NCI-H2081 (cell line): Measurements from ENCODE around the gene GATA5.

ENCODE experiments used
- DNase-seq, 2 experiments: peaks; one replicate each; lab custom pipeline; 2025; lab: John Stamatoyannopoulos, UW

The GATA5 gene

DNA sequence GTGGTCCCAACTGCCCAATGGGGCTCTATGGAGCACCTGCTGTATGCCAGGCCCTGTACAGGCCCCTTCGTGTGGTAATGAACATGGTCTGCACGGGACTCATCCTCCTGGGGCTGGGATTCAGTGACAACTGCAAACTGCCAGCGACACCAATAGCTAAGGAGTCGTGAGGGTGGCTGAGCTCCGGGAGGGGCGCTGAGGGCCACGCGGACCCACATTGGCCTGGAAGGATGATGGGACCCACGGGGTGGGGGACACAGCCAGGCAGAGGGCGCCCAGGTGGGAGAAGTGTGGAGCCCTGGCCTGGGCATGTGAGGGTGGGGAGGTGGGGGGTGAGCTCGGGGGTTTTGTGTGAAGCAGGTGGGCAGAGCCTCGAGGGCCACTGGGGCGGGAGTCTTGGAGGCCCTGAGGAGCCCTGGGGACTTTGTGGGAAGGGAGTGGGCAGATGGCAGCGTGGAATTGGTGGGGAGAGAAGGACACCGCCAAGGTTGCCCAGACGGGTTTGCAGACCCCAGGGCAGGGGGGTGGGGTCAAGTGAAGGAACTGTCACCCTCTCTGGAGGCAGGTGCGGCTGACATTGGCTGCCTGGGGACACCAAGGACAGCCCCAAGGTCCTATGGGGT, 22.5 kb downstream of the GATA5 start:
- no peak for DNase-seq

DNA sequence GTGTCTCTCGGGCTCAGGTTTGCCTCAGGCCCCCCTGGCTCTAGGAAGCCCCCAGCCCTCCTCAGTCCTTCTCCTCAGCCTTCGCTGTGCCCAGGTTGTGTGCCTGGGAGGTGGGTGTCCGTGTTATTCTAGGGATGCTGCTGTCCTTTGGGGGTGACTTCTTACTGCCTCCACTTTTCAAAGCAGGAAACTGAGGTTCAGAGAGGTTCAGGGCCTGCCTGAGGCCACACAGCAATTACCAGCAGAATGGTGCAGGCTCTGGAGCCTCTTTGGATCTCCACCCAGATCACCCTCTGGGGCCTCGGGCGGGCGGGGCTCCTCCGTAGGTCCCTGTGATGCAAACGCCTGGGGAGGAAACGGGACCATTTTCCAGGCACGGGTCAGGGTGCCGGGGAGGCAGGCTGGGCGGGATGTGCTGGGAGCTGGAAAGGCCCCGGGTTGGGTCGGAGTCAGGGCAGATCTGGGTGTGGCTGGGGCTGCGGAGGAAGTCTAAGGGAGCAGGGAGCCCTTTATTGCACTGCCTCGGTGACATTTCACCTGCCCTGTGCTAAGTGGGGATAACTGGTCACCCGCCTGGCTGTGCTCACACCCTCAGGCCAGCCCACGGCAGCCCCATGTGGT, 23.2 kb downstream of the GATA5 start:
- no peak for DNase-seq

DNA sequence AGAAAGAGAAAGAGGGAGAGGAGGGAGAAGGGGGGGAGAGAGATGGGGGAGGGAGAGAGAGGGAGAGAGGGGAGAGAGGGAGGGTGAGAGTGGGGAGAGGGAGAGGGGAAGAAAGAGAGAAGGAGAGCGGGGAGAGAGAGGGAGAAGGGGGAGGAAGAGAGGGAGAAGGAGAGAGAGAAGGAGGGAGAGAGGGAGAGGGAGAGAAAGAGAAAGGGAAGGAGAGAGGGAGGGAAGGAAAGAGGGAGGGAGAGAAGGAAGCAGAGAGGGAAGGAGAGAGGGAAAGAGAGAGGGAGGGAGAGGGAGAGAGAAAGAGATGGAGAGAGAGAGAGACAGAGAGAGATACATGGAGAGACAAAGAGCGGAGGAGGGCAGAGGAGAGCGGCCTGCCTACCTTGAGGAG, 23.8 kb downstream of the GATA5 start:
- no peak for DNase-seq

- no peak for DNase-seq
These were observed 24.5 kb downstream of the GATA5 start for GRCh38 chr20:62451156-62451767.

GRCh38 chr20:62449951-62450691, 25.7 kb downstream of the GATA5 start:
- no peak for DNase-seq

DNA sequence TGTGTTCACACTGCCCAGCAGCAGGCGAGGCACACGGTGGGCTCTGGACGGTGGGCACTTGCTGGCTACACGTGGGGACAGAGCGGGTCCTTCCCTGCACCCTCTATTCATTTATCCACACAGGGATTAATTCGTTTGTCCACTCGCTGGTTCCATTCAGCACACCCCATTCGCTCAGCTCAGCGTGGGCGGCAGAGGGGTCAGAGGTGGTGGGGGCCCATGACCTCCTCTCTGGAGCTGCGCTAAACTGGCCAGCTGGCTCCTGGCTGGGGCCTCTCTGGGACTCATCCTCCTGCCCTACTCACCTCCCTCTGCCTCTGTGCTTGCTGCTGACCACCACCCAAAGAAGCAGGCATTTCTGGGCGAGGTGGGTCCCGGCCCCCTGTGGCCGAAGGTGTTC, 27.0 kb downstream of the GATA5 start:
- no peak for DNase-seq

- no peak for DNase-seq
These were observed 27.8 kb downstream of the GATA5 start for GRCh38 chr20:62448038-62448437.

- DNase-seq = no peak
These were observed 28.6 kb downstream of the GATA5 start for GRCh38 chr20:62446888-62447869.

DNA sequence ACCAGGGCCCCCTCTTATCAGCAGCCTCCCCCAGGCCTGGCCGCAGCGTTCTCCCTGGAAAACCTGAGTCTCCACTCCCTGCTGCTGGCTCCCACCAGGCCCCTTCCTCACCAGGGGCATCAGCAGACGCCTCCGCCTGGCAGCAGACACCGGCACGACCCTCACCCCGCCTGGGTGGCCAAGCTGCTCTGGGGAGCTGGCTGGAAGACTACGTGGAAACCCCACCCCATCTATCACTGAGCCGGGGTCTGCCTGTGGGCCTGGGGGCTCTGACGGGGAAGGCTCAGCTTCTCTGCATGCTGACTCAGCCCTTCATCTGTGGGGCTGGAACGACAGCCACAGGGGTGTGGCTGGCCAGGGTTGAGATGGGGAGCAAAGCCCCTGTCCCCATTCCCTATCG, 29.3 kb downstream of the GATA5 start:
- no peak for DNase-seq

- no peak for DNase-seq
These were observed 30.0 kb downstream of the GATA5 start for GRCh38 chr20:62445553-62446340.

- DNase-seq = no peak
These were observed 31.5 kb downstream of the GATA5 start for GRCh38 chr20:62444286-62444685.

- no peak for DNase-seq
These were observed 33.7 kb downstream of the GATA5 start for GRCh38 chr20:62441987-62442539.

DNA sequence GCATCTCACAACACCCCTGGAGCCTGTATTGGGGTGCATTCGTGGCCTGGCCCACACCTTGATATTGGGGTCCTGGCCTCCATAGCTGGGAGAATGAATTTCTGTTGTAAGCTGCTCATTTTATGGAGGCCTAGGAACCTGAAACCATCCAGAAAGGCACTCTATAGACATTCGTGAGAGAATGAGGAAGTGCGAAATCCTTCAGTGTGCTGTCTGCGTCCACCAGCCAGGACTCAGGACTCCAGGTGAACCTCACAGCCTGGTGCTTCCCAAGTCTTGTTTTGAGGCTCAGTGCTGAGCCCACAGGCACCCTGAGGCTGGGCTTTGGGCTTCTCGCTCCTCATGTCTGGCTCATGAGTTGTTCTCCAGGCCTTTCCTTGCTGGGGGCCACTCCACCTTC, 36.6 kb downstream of the GATA5 start:
- no peak for DNase-seq

DNA sequence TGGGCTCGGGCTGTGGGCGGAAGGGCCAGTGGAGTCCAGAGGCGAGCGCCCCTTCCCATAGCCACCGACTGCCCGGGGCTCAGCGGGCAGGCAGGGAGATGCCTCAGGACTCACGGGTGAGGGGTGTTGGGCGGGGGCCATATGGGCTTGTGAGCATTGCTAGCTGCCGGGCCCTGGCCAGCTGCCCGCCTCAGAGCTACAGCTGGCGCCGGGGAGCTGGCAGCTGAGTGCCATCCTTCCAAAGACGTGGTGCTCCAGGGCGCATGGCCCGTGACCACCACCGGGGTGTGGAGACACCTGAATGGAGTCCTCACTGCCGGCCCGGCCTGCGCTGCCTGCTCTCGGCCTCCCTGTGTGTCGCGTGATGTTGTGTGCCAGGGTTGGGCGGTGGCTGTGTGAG, 37.9 kb downstream of the GATA5 start:
- peak in 1 of 2 experiments; percentile 16 for DNase-seq

GRCh38 chr20:62437496-62437895, 38.3 kb downstream of the GATA5 start:
- no peak for DNase-seq

- no peak for DNase-seq
These were observed 39.1 kb downstream of the GATA5 start for GRCh38 chr20:62436692-62437091.

GRCh38 chr20:62433658-62434497, 41.9 kb downstream of the GATA5 start:
- DNase-seq = no peak

DNA sequence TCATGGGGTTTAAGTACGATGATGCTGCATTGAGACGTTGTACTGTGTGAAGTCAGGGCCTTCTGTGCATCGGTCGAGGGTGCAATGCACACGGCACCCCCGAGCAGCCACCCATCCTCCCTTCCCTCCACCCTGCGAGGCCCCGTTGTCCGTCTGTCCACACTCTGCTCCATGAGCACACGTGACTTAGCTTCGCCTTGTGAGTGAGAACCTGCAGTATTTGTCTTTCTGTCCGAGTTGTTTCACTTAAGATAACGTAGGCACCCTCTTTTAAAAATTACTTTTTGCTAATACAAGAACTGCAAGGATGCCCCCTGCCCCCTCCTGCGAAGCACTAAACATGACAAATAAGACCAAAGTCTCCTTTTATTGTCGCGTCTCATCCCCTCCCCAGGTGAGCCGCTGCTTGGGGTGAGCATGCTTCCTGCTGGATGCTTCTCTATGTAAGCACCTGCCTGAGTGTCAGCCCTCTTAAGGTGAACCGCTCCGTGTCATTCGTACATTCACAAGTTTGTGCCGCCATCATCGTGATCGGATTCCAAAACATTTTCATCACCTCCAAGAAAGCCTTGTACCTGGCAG, 44.8 kb downstream of the GATA5 start:
- no peak for DNase-seq

- DNase-seq = no peak
These were observed 45.4 kb downstream of the GATA5 start for GRCh38 chr20:62430311-62430853.
